ENCODE results near the gene ZNF799.

- TF ChIP-seq CTCF (IDR thresholded peaks at IDR 0.05 in 4 of 5, conservative IDR thresholded peaks at IDR 0.05 in 1 of 5) (peak in 2 of 5 experiments; percentile 11 to 15), POLR2A (IDR thresholded peaks at IDR 0.05) (peak; percentile 49 to 57)
Observed at GRCh38 chr19:12400633-12401502, at the start of gene ZNF799.
